ENCODE measurements around the gene IL17RA.

IL17RA gene

DNA sequence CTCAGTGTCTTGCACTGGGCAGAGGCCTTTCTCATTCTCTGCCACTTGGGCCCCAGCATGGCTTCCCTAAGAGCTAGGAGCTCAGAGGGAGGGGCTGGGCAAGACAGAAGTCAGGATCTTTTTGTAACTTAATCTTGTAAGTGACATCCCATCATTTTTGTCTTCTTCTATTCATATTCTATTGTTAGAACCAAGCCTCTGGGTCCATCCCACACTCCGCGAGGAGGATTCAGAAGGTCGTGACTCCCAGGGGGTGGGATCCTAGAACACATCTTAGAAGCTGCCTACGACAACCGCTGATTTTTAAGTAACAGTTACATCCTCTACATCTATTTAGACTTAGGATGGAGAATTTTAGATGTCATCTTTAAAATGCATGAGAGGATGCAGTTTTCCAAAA, 1.5 kb upstream of the IL17RA start:
- no peak for DNase-seq

DNA sequence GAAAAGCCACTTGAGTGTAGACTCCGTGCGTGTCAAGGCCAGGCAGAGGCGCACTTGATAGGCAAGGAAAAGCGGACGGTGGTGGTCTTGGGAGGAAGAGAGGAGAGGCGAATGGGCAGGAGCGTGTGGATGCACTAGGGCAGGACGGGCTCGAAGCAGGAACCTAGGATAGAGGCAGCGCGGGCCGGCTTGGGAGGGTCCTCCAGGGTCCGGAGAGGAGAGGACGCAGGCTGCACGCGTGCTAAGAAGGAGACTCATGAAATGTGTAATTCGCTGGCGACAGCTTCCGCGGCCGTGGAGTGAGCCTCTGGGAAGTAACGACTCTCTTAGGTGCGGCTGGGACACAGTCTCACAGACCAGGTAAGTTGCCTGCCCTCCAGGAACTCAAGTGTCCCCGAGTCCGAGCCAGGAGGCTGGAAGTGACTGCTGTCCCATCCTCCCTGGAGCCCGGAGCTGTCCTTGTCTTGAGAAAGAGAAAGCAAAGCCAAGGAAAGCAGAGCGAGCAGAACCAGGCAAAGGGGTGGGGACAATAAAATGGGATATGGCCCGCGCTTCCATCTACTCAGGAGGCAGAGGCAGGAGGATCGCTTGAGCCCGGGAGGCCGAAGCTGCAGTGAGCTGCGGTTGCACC, 874 bp upstream of the IL17RA start:
- no peak for DNase-seq

DNA sequence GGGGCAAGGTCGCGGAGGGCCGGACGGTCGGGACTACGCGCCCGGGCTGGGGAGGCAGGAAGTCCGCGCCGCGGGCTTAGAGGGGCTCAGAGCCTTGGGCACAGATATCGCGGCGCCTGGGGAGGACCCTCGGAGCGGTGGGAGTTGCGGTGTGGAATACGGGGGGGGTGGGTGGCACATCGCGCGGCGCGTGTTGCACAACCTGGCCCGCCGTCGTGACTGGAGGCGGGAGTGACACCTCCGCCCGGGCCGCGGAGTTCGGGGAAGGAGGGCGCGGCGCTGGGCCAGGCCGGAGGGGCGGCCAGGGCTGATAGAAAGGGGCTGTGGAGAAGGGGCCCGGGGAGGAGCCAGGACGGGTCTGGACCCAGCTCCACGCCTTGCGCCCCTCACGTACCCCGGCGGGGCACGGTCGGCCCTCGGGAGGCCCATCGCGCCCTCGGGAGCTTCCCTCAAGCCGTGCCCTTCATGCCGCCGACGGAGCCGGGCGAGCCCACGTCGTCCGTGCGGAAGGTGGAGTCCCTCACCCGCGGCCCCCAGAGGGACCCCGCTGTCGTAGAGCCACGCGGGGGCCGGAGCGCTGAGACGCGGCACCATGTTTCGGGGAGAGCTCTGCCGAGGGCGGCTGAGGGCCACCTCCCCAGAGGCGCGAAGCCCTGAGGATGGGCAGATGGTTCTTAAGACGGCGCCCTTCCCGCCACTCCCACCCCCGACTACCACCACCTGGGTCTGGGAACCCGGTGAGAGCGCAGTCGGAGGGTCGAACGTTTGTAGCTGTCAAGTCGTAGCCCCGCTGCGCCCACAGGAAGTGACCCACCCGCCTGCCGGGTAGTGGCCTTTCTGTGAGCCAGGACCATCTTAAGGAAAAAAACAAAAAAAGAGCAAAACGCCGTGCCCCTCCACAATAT, 729 bp downstream of the IL17RA start:
- DNase-seq = no peak

DNA sequence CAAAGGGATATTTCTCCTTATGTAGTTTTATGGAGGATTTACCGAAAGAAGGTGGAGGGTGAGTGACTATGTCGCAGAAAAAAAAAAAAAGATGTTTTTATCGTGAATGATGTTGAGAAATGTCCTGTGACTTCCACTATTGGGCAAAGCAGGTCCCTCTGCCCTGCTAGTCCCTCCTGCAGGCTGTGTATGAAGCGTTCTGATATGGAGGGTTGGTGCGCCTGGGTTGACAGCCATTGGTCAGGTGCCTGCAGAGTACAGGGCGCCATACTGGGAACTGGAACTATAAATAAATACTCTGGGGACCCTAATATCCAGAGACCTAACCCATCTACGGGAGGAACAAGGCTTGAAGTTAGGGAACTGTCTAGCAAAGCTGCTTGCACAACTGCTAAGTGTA, 1.5 kb downstream of the IL17RA start:
- no peak for DNase-seq

DNA sequence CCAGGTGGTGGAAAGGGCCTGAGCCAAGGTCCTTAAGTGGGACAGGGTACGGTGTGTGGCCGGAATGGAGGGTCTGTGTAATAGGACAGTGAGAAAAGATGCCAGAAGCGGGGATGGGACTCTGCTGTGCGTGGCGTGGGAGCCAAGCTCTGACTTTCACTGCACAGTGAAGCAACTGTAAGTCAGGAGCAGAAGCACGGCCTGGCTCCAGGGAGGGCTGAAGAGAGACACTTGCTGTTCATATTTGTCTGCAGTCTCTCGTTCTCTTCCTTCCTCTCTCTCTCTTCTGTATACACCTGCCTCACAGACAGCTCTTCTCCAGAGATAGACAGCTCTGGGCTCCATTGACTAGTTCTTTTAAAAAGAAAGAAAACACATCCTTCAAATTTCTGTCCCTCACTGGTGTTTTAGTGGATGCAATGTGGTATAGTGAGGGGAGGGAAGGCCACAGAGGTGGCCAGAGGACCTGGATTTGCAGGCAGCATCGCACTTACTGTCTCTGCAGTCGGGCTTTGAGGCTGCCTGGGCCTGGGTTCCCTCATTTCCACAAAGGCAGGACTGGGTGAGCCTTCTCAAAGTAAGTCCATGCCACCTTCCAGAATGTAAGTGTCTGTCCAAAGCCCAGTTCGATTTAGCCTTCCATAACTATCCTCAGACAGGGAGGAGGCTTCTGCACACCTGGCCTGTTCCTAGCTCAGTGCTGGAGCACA, 2.1 kb downstream of the IL17RA start:
- DNase-seq = no peak

GRCh38 chr22:17087498-17088131, 2.8 kb downstream of the IL17RA start:
- no peak for DNase-seq

DNA sequence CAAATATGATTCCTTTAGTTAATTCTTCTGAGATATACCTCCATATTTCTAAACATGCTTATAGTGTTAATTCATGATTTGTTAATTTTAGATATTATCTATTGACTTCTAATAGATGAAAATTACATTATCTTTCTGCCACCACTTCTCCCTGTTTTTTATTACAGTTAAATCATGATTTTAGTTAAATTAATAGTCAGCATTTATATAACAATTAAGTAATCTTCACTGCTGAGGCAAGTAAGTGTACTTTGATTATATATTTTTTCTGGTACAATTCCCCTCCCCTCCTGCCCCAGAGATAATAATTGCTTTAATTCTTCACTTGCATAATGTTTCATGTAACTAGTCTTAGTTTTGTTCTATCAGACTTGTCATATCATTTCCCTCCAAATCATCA, 5.8 kb downstream of the IL17RA start:
- no peak for DNase-seq

DNA sequence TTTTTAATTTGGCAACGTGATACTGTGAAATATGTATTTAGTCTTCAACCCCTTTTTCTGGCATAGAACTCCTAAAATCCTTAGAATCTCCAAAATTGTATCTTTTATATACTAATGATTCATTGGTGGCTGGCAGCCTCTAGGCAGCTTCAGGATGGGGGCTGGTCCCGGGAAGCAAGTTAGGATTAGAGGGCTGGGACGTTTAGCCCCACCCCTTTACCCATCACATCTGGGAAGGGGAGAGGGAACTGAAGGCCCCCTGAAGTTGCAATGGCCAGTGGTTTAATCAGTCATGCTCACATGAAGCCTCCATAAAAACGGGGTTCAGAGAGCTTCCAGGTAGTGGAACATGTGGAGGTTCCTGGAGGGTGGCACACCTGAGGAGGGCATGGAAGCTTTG, 7.1 kb downstream of the IL17RA start:
- DNase-seq = no peak

GRCh38 chr22:17093081-17093480, 8.3 kb downstream of the IL17RA start:
- DNase-seq = no peak

- DNase-seq = no peak
Measured at GRCh38 chr22:17095538-17095937, 10.7 kb downstream of the IL17RA start.

DNA sequence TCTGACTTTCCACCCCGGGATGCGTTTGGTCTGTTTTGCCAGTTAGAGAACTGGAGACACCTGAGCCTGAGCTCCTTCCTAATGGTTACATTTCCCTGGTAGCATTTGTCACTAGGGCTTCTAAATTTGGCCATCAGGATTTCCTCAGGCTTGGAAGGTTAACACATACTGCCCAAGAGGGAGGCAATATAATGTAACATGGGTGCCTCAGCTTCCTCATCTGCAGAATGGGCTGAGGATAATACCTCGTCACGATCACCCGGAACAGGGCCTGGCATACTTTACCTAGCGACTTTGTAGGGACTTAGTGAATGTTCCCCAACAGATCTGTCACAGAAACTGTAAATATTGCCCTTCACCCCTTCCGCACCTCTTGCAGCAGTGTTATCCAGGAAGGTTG, 11.3 kb downstream of the IL17RA start:
- no peak for DNase-seq

DNA sequence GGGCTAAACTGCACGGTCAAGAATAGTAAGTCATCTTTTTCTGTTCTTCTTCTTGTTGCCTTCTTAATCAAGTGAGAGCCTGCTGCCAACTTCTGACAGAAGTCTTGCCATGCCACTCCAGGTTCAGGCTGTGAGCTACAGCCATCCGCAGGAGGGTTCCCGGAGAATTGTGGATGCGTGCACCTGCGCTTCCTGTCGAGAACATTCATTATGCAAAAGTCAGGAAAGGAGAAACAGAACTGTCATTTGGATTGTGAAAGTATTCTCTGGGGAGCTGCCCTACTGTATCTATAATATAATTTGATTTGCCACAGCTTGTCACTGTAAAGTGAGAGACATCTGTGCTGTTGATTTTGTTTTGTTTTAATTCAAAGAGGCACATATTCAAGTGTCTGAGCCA, 12.3 kb downstream of the IL17RA start:
- no peak for DNase-seq

DNA sequence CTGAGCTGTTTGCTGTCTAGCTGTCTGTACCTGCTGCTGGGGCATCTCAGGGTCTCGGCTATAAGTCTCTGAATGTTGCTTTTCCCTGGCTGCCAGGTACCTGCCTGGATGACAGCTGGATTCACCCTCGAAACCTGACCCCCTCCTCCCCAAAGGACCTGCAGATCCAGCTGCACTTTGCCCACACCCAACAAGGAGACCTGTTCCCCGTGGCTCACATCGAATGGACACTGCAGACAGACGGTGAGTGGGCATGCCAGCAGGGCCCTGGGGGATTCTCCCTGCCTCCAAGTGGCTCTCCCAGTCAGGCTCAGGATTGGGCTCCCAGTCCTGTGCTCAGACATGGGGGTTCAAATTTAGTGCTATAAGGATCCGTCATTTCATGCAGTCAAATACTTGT, 12.9 kb downstream of the IL17RA start:
- DNase-seq = no peak

DNA sequence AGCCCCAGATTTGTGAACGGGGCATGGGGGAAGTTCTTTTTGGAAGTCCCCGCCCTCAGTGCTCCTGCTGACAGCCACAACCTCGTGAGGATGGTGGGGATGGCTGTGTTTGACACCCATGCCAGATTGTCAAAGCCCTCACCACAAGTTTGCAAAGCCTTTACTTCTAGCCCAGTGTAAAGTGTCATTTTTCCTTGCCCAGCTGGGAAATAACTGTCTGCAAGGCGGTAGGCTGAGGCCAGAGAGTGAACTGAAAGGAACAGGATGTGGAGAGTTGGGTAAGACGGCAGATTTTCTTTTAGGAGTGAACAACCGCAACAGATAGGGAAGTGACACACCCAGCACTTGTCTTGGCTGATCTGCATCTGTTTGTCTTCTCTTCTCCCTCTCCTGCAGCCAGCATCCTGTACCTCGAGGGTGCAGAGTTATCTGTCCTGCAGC, 13.6 kb downstream of the IL17RA start:
- DNase-seq = no peak

- DNase-seq = no peak
Measured at GRCh38 chr22:17100621-17101020, 15.8 kb downstream of the IL17RA start.

GRCh38 chr22:17101475-17102296, 16.9 kb downstream of the IL17RA start:
- DNase-seq = no peak

GRCh38 chr22:17102297-17102667, 17.5 kb downstream of the IL17RA start:
- DNase-seq = no peak

DNA sequence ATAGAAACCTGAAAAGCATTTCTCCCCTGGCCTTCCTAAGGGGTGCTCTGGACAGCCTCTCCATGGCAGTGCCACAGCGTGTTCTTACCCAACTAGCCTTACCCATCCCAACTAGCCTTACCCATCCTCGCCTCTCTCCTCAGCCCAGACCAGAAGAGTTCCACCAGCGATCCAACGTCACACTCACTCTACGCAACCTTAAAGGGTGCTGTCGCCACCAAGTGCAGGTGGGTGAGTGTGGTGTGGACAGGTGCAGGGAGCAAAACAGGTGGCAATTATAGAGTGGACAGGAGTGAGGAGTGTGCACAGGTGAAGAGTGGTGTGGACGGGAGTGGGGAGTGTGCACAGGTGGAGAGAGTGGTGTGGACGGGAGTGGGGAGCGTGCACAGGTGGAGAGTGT, 18.6 kb downstream of the IL17RA start:
- DNase-seq = no peak

- DNase-seq = no peak
Measured at GRCh38 chr22:17104336-17104935, 19.6 kb downstream of the IL17RA start.

- no peak for DNase-seq
Measured at GRCh38 chr22:17105143-17106129, 20.6 kb downstream of the IL17RA start.

All from activated CD4-positive, CD25-positive, alpha-beta regulatory T cell (primary cell).